Esophagus squamous epithelium (tissue), 4 donors: Measurements from ENCODE around the gene CPLX1.
"Not testable (repeated sequence)": the region's sequence is repeated elsewhere in the genome, so short reads cannot be mapped to it uniquely, and the experiment has no call there.

Experiments used
- CTCF ChIP-seq, 6 experiments: fragments of 450-650 bp in 4 of 6; fragments of 200-600 bp in 2 of 6; sonication (generic) in 2 of 6; IDR thresholded peaks; one replicate each; pipeline ENCODE4 v1.5.1; 2016 to 2019; ENCODE audit warnings: antibody characterized with exemption in 6 of 6, mild to moderate bottlenecking in 4 of 6, moderate library complexity in 4 of 6
- POLR2A ChIP-seq, 4 donors: fragments of 450-650 bp; IDR thresholded peaks; one replicate each; pipeline ENCODE4 v1.6.1; 2017; ENCODE audit warnings: antibody characterized with exemption in 4 of 4, mild to moderate bottlenecking in 4 of 4, moderate library complexity in 3 of 4

GRCh38 chr4:774419-775092 is 51.4 kb downstream of the CPLX1 start:
- TF ChIP-seq CTCF, POLR2A (IDR thresholded peaks at IDR 0.05): not testable (repeated sequence)
